ENCODE results near the gene PPP1R3C. TPM values are rescaled to one million over a fixed set of nuclear protein-coding genes. Genes with fewer than 3 reads are reported as not detected.

PPP1R3C gene
- total and polyA plus RNA-seq, 2 donors (not counting 3 experiments of a cell fraction or from before 2014, with no cell fraction given), result 1.6 to 2.0 TPM

DNA sequence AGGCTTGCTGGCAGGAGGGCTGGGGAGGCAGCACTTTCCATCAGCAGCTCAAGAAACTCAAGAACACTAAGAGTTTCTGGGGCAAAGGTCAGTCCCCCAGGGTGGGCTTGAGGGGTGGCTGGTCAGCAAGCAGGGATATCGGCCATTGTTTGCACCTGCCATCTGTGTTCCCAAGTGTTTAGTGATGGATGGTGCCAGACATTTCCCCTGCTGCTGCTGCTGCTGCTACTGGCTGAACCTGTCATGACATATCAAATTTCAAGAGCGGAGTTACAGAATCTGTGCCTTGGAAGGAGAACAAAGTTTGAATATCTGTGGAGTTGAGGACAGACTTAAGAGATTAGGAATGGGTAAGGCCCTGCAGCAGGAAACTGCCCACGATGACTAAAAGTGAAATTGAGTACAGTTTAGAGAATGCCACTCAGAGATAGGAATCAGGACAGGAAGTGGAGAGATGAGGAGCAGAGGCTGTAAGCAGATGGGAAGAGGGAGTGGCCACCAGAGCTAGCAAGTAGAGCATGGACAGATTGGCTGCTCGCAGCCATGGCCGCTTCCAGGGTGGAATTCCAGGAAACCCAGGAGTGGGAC is 39.2 kb upstream of the PPP1R3C start:
- POLR2A ChIA-PET, result no interaction called here
- CTCF ChIA-PET, result interaction anchor here (0.7 to 1.9 kb wide), 3 partner anchors 20 to 374 kb away, joined by 3 to 5 read pairs (median 4); no protein-coding TSS in a partner anchor
- BruUV-seq (replicated peaks), result no TSS peak

DNA sequence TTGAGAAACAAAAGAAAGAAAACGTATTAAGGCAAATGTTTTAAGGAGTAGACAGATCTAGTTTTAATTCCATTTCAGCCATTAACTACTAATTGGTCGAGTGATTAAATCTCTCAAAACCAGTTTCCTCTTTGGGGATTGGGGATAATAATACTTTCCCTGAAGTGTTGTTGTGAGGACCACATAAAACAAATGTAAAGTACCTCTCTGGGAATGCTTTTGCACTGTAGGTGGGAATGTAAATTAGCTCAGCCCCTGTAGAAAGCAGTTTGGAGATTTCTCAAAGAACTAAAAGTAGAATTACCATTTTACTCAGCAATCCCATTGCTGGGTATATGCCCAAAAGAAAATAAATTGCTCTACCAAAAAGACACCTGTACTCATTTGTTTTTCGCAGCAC is 36.0 kb upstream of the PPP1R3C start:
- TF ChIP-seq FOS (IDR thresholded peaks at IDR 0.05; ENCODE audit: borderline replicate concordance, insufficient read depth, low read length), result no peak
- no TSS peak for BruUV-seq (replicated peaks)
- intact Hi-C loops (cut with micrococcal nuclease) (no loop called here), dilution Hi-C loops (cut with MboI; ENCODE audit: extremely low pct_ligation_motif_present, low sequenced_read_pairs) (no loop called here)
- POLR2A ChIA-PET, result no interaction called here
- FAIRE-seq (no peak), DNase-seq (ENCODE audit: low read depth, low spot score) (no peak)
- H3K27me3 ChIP-seq (ENCODE audit: control insufficient read depth in 2 of 2, insufficient read depth in 2 of 2, low read length in 2 of 2), result peaks cover 0 to 1% of the 10 kb centered on the region in 2 experiments
- H3K4me2 ChIP-seq (ENCODE audit: insufficient read depth, low read length), result no peak overlapping the region
- H2AFZ ChIP-seq (ENCODE audit: low read depth, low read length), result no peak overlapping the region
- CTCF ChIA-PET, result no interaction called here
- no peaks in the 10 kb centered on the region for H3K9me1 ChIP-seq (replicated peaks; ENCODE audit: control insufficient read depth, extremely low read depth, insufficient read depth, low read length)
- H3K9me3 ChIP-seq (replicated peaks; ENCODE audit: control insufficient read depth, insufficient read depth, low read length), result no peaks in the 10 kb centered on the region
- no peaks in the 10 kb centered on the region for H4K20me1 ChIP-seq (replicated peaks; ENCODE audit: control insufficient read depth, extremely low read depth, insufficient read depth, low read length)
- H3K4me1 ChIP-seq (ENCODE audit: control insufficient read depth, extremely low read depth, insufficient read depth, low read length), result peaks cover 9% of the 10 kb centered on the region
- H3K79me2 ChIP-seq (ENCODE audit: control insufficient read depth, insufficient read depth, low read length), result no peaks in the 10 kb centered on the region
- H3K4me3 ChIP-seq (replicated peaks in 1 of 3; ENCODE audit: insufficient read depth in 1 of 3, low read depth in 1 of 3, low read length in 3 of 3), result no peak overlapping the region
- no peaks in the 10 kb centered on the region for H3K36me3 ChIP-seq (ENCODE audit: control insufficient read depth in 2 of 2, extremely low read depth in 1 of 2, insufficient read depth in 2 of 2, low read length in 2 of 2)
- no peak overlapping the region for H3K9ac ChIP-seq (replicated peaks; ENCODE audit: extremely low read depth, insufficient read depth, low read length)
- H3K27ac ChIP-seq (ENCODE audit: insufficient read depth, low read depth, low read length), result no peak overlapping the region

More for the DNA sequence above, 39.2 kb upstream of the PPP1R3C start:
- Histone ChIP-seq H3K36me3 (ENCODE audit: control insufficient read depth in 2 of 2, extremely low read depth in 1 of 2, insufficient read depth in 2 of 2, low read length in 2 of 2) (no peaks in the 10 kb centered on the region), H2AFZ (ENCODE audit: low read depth, low read length) (peak overlapping the region; percentile 5), H3K9ac (replicated peaks; ENCODE audit: extremely low read depth, insufficient read depth, low read length) (no peak overlapping the region), H3K9me3 (replicated peaks; ENCODE audit: control insufficient read depth, insufficient read depth, low read length) (no peaks in the 10 kb centered on the region), H3K4me2 (ENCODE audit: insufficient read depth, low read length) (peak overlapping the region; percentile 40), H3K79me2 (ENCODE audit: control insufficient read depth, insufficient read depth, low read length) (no peaks in the 10 kb centered on the region), H3K4me3 (replicated peaks in 1 of 3; ENCODE audit: insufficient read depth in 1 of 3, low read depth in 1 of 3, low read length in 3 of 3) (no peak overlapping the region), H3K9me1 (replicated peaks; ENCODE audit: control insufficient read depth, extremely low read depth, insufficient read depth, low read length) (no peaks in the 10 kb centered on the region), H4K20me1 (replicated peaks; ENCODE audit: control insufficient read depth, extremely low read depth, insufficient read depth, low read length) (no peaks in the 10 kb centered on the region), H3K4me1 (ENCODE audit: control insufficient read depth, extremely low read depth, insufficient read depth, low read length) (peaks cover 9% of the 10 kb centered on the region), H3K27ac (ENCODE audit: insufficient read depth, low read depth, low read length) (no peak overlapping the region), H3K27me3 (ENCODE audit: control insufficient read depth in 2 of 2, insufficient read depth in 2 of 2, low read length in 2 of 2) (peaks cover 0 to 1% of the 10 kb centered on the region in 2 experiments)
- dilution Hi-C loops (cut with MboI; ENCODE audit: extremely low pct_ligation_motif_present, low sequenced_read_pairs) (no loop called here), intact Hi-C loops (cut with micrococcal nuclease) (no loop called here)
- peak; percentile 75 for FAIRE-seq
- peak; percentile 31 for DNase-seq (ENCODE audit: low read depth, low spot score)
- TF ChIP-seq GATA2 (IDR thresholded peaks at IDR 0.05; ENCODE audit: insufficient read depth, insufficient read length, low read depth, low read length) (peak; percentile 95), JUN (IDR thresholded peaks at IDR 0.05; ENCODE audit: borderline replicate concordance, insufficient read depth, insufficient read length, low read depth) (no peak)

Data from endothelial cell of umbilical vein (primary cell).